HG03039 (cell line): ENCODE data around the gene USB1.
"Not testable (repeated sequence)": the region's sequence is repeated elsewhere in the genome, so short reads cannot be mapped to it uniquely, and the experiment has no call there.

Source experiments
- ATAC-seq: cut with Tn5 transposase; IDR thresholded peaks from one replicate; pipeline ENCODE4 v1.9.1; 2021; ENCODE audit warnings: mild to moderate bottlenecking, moderate library complexity; ENCODE audit not compliant: unreplicated experiment

USB1 gene

GRCh38 chr16:57969451-57970123 lies 31.6 kb upstream of the USB1 start:
- no peak for ATAC-seq

- ATAC-seq: no peak
These were observed 30.9 kb upstream of the USB1 start for GRCh38 chr16:57970319-57970718.

GRCh38 chr16:57970970-57971369 lies 30.2 kb upstream of the USB1 start, which contains the start of gene CNGB1:
CNGB1 (minus strand) TSS chr16:57971128; CDS start chr16:57967286, 3,842 bp downstream.
- no peak for ATAC-seq

GRCh38 chr16:57971848-57972247 lies 29.4 kb upstream of the USB1 start:
- ATAC-seq: no peak

GRCh38 chr16:57972306-57972705 lies 28.9 kb upstream of the USB1 start:
- no peak for ATAC-seq

GRCh38 chr16:57976331-57976796 lies 24.8 kb upstream of the USB1 start:
- ATAC-seq: no peak

- no peak for ATAC-seq
These were observed 23.7 kb upstream of the USB1 start for GRCh38 chr16:57977418-57978069.

- not testable (repeated sequence) for ATAC-seq
These were observed 23.1 kb upstream of the USB1 start for GRCh38 chr16:57978070-57978465.

GRCh38 chr16:57979006-57979585 lies 22.1 kb upstream of the USB1 start:
- no peak for ATAC-seq

- no peak for ATAC-seq
These were observed 19.6 kb upstream of the USB1 start for GRCh38 chr16:57981636-57982035.

GRCh38 chr16:57982385-57982784 lies 18.8 kb upstream of the USB1 start:
- ATAC-seq: no peak

GRCh38 chr16:57984443-57985203 lies 16.6 kb upstream of the USB1 start:
- peak; percentile 68 for ATAC-seq

- no peak for ATAC-seq
These were observed 15.7 kb upstream of the USB1 start for GRCh38 chr16:57985204-57986181.

- no peak for ATAC-seq
These were observed 15.0 kb upstream of the USB1 start for GRCh38 chr16:57986196-57986595.

- no peak for ATAC-seq
These were observed 13.6 kb upstream of the USB1 start for GRCh38 chr16:57987441-57988177.

- no peak for ATAC-seq
These were observed 12.3 kb upstream of the USB1 start for GRCh38 chr16:57988929-57989328.

- ATAC-seq: no peak
These were observed 9.6 kb upstream of the USB1 start for GRCh38 chr16:57991551-57992059.

GRCh38 chr16:57992084-57992483 lies 9.1 kb upstream of the USB1 start:
- ATAC-seq: no peak

- ATAC-seq: no peak
These were observed 7.8 kb upstream of the USB1 start for GRCh38 chr16:57993438-57993837.
